T-helper 2 cell treated with Interferon-gamma antibody and Interleukin-4, amounts not matched to agents 100 ng/mL and 5 ng/mL, for 36 hours (primary cell): ENCODE data around the gene FOXI1. TPM values are rescaled to one million over a fixed set of nuclear protein-coding genes. Genes with fewer than 3 reads are reported as not detected.
"Not testable (repeated sequence)": the region's sequence is repeated elsewhere in the genome, so short reads cannot be mapped to it uniquely, and the experiment has no call there.

ENCODE experiments used
- intact Hi-C: fragments of 100-400 bp; cut with micrococcal nuclease; formaldehyde crosslinking; loops from one replicate; pipeline ENCODE4 v1.15.1; 2023
- total RNA-seq: library from RNA; stranded (reverse); gene quantifications from 2 replicates; pipeline ENCODE4 v1.2.3, GENCODE V29; 2022

Gene FOXI1
- total RNA-seq, 1 donor from 2014 or later, result not detected

DNA sequence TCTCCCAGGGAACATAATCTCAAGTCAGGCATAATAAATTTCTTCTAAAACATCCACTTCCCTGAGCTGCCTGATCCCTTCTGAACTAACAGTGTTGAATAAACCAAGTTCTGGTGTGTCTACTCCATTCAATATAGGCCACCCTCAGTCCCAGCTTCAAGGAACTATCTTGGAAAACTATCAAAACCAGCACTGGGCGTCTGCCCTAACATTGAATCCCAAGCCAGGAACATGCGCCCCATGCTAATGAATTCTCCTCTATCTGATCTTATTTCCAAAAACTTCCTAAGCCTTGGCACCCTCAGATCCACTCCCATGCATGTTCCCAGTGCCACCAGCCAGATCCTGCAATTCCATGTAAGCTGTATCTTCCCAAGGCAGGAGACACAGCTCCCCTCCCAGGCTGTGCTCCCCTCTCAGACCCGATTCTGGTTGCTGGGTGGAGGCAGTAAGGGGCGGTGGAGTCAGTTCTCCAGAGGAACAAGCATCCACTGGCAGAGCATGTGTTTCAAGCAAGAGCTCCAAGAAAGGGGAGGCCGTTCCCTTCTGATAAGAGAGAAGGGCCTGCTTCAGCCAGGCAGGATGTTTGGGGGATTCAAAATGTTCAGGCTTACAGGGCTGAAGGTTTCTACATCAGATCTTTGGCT is 13.1 kb upstream of the FOXI1 start:
- intact Hi-C loops, result no loop called here

DNA sequence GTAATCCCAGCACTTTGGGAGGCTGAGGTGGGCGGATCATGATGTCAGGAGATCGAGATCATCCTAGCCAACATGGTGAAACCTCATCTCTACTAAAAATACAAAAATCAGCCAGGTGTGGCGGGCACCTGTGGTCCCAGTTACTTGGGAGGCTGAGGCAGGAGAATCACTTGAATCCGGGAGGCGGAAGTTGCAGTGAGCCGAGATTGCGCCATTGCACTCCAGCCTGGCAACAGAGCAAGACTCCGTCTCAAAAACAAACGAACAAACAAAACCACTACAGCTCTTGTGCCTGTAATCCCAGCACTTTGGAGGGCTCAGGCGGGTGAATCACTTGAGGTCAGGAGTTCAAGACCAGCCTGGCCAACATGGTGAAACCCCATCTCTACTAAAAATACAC is 11.4 kb upstream of the FOXI1 start:
- intact Hi-C loops, result not testable (repeated sequence)

DNA sequence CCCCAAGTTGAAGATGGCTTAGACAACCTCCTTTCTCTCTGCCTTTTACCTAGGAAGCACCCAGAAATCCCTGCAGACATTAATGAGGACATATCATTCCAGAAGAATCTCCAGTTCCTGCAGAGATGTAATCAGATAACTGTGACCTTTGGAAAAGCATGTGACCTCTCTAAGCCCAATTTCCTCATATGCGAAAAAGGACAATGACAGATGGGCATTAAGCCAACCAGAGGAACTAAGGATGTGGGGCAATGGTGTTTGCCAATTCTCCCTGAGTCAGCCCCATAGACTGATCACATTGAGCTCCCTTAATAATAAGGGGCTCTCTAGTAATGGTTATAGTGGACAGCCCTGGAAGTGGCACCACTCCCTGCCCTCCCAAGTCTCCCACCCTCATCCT is 10.1 kb upstream of the FOXI1 start:
- intact Hi-C loops, result no loop called here

DNA sequence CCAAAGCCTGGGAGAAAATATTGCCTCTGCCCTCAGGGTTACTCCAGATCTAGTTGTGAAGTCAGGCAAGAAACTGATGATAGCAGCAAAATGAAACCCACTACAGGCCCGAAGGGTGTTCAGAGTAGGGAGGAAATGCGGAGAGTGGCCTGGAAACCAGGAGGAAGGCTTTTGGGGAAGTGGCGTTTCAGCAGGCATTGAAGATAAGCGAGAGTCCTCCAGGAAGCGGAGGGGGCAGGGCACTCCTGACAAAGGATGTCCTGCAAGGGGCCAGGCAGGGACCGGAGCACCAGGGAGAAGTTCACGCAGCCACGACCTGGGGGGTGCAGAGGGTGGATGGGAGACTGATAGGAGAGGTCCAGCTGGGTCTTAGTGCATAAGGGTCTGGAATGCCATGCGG is 7.8 kb upstream of the FOXI1 start:
- intact Hi-C loops, result no loop called here

DNA sequence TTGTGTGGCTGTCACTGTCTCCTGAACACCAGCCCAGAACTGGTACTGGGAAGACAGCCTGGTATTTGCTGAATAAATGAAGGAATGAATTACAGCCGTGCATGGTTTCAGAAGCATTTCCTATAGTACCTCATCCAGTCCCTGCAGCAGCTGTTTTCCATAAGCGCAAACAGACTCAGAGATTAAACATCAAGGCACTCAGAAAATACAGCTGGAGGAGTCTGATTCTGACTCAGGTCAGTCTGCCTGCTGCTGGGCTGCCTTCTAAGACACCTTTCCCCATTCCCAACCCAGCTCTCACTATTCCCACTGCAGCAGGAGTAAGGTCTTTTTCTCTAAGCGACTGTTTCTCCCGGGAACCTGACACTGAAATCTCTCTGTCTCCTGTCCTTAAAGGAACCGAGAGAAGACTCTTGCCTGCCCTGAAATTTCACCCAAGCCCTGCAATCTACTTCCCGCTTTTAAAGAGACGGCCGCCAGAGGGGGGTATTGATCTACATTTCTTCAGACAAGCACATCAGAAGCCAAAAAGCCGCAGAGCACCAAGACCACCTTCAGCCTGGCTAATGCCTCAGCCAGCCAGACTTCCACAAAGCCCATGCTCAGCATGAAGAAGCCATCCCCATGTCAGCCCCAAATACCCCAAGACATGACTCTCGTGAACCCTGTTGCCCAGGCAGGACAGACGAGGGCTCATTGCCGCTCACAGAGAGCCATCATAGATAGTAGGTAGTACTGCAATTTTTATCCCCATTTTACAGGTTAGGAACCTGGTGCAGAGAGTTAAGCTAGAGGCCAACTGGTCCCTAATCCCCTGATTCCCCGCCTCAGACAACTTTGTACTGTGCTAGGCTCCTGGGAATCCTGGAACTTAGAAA is 5.4 kb upstream of the FOXI1 start:
- intact Hi-C loops, result loop anchor here (1.0 to 5.0 kb wide), 4 partner anchors 84 to 532 kb away; no protein-coding TSS in a partner anchor

DNA sequence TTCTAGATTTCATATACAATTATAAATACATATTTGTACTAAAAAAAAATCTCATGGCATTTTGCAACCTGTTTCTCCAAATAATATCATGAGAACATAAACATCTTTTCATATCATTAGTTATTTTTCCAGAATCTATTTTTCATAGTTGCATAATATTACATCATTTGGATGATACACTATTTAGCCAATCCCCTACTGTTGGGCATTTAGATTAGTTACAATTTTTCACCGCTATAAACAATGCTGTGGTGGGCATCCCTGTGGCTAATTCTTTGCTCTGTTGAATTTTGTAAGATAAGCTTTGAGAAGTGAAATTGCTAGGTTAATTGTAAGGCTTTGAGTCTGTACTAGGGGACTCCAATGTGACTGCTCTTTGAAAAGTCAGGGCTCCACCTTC is 2.2 kb upstream of the FOXI1 start:
- intact Hi-C loops, result loop anchor here (5.0 kb wide), 1 partner anchor 529 kb away; no protein-coding TSS in a partner anchor

DNA sequence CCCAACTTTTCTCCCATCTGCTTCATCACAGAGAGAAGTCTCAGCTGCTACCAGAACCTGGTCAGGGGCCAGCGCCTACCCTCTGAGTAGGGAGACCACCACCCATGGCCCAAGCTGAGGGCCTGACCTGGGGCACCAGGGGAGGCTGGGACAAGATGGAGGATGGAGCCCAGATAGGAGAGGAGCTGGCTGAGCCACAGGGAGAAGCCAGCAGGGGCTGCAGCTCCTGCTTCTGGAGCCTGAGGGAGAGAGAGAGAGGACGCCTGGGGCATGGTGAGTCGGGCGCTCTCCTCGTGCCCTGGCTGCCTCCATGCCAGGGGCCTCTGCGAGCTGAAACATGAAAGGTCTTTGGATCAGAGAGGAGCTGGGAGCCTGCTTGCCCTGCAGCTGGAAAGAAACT is 1.4 kb upstream of the FOXI1 start:
- intact Hi-C loops, result loop anchor here (5.0 kb wide), 1 partner anchor 528 kb away; no protein-coding TSS in a partner anchor

DNA sequence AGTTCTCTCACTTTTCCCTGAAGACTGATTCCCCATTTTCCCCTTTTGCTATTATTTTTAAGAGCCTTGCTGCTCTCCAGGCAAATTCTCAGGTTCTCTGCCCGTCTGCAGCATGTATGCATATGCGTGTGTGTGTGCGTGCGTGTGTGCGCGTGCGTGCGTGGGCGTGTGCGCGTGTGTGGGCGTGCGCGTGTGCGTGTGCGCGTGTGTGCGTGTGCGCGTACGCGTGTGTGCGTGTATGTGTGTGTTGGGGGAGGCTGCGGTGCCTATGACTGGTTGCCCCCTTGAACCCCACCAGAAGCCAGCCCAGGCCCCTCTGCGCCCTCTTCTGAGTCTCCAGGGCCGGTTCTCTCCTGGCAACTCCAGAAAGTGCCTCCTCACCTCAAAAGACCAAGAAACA is 987 bp upstream of the FOXI1 start:
- intact Hi-C loops, result loop anchor here (5.0 kb wide), 1 partner anchor 528 kb away; no protein-coding TSS in a partner anchor

DNA sequence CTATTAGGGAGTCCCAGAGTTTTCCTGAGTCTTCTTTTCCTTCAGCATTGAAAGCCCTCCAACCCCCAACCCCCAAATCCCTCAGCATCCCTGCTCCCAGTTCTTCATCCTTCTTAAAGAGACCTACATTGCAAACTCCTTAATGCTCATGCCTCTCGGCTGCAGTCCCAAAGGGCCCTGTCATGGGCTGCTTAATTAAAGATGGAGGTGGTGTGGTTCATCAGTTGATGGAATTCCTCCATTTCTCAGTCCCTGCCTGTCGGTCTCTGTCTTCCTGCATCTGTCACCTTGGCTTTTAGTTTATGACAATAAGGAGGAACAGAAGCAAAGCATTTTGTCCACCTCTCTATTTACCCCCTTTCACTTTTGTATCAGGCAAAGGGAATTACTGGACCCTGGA is 2.0 kb downstream of the FOXI1 start:
- intact Hi-C loops, result no loop called here

DNA sequence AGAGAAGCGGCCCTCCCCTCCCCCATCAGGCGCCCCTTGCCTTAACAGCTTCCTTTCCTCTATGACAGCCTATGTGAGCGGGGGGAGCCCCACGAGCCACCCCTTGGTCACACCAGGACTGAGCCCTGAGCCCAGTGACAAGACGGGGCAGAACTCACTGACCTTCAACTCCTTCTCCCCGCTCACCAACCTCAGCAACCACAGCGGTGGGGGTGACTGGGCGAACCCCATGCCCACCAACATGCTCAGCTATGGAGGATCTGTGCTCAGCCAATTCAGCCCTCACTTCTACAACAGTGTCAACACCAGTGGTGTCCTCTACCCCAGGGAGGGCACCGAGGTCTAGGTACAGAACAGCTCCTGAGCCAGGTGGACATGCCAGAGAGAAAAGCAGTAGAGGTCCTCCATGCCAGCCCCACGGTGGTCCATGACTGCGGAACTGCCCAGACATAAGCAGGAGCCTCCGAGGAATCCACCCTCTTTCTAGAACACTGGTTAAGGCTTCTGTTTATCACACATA is 2.6 kb downstream of the FOXI1 start:
- intact Hi-C loops, result no loop called here

DNA sequence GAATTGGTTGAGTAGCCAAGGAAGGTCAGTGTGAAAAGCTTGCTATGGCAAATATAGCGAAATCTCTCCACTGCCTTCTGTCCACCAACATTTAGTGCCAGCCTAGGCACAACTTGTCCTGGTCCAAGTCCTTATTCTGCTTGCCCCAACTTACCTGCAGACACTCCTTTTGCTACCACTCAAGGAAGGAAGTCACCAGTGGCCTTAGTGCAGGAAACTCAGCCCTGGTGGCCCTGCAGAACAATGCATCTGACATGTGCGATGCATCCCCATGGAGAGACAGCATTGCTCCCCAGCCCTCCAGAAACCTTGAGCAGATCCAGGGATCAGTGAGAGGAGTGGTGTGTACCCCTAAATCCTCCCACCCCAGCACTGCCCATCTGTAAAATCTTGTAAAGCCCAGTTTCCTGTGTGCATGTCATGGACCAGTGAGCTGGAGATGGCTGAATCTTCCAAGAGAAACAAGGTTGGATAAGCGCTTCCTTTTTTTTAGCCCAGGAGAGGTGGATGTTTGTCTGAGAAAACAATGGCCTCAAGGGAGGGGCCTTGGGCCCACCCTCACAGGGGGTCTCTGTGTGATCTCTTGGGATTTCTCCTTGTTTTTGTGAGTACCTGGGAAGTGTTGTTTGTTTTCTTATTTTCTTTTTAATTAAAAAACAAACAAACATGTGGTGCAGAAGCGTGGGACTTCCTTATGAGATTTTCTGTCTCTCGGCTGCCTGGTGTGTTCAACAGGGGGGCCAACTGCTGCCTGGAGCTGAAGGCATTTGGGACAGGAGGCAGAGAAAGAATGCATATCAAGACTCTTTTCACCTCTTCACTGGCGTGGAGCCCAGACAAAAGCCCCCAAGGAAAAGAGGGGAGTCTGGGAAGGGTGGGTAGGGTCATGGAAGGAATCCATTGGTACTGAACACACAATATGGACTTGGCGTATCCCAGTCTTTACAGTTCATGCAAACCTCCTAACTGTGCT is 3.6 kb downstream of the FOXI1 start:
- intact Hi-C loops, result no loop called here

DNA sequence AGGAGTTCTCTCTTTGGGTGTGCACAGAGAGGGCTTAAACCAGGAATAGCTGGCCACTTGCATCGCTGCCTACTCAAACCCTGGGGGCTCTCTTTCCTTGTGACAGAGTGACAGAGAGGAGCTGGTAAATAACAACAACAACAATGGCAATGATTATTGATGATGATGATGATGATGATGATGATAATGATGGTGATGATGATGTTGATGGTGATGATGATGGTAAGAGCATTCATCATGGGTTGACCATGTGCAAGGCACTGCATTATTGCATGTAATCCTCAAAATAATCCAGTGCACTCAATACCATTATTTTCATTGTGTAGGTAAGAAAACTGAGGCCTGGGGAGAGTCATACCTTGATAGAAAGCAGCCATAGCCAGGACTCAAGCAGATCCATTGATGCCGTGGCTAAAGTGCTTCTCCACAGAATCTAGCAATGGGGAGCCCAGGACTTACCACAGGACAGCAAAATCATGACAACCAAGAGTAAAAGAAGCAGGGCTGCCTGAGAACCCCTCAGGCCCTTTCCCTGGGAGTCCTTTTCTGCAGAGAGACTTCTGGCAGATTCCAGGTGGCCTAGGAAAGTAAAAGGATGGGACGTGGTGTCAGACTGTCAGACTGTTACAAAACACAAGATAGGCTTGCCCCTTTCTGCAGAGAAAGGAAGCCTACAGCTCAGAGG is 4.8 kb downstream of the FOXI1 start:
- intact Hi-C loops, result no loop called here

DNA sequence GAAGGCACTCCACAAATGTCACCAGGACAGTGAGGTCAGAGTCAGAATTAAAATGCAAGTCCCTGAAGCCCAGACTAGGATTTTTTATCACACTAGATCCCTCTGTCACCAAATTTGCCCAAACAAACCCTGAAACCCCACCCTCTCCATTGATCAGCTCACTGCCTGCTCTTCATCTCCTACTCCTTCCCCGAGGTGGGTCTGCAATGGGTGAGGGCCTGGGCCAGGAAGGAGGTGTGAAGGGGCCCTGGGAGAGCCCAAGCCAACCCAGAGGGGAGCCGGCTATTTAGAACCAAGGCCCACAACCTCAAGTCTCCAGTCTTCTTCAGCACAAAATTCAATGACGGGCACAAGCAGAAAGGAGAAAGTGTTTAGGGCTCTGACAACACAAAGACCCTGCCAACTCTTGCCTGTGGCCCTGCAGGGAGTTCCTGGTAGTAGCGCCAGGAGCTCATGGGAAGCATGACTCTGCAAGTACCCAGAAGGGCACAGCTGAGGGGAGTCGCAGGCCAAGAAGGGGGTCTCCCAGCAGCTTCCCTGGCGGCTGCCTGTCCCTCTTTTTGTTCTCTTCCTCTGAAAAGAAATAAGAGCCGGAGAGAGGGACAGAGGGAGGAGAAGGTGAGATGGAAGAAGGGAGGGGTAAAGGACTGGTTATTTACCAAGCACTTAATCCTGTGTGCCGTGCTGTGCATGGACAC is 5.5 kb downstream of the FOXI1 start:
- intact Hi-C loops, result no loop called here

DNA sequence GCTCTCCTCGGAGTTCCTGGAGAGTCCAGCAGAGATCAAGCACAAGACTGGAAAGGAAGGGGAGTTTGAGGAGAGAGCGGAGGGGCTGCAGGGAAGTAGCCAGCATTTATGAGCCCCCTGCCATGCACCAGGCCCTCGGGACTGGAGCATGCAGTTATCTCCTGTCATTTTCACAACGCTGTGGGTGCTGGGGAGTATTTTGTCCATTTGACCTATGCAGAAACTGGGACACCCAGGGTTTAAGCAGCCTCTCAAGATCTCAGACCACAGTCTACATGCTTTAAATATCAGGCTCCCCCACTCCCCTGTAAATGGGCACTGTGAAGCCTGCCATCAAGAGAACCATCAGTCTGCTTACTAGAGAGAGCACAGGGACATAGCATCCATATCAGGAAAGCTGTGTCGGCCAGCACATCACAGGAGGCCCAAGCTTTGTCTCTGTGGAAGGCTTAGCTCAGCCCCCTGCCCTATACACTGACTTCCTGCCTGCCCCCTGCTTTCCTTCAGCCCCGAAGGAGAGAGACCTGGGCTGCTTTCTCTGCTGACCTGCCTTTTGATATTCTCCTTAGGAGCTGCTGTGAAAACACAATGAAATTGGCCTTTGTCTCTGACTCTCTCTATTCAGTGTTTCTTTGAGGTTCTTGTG is 7.3 kb downstream of the FOXI1 start:
- intact Hi-C loops, result no loop called here

DNA sequence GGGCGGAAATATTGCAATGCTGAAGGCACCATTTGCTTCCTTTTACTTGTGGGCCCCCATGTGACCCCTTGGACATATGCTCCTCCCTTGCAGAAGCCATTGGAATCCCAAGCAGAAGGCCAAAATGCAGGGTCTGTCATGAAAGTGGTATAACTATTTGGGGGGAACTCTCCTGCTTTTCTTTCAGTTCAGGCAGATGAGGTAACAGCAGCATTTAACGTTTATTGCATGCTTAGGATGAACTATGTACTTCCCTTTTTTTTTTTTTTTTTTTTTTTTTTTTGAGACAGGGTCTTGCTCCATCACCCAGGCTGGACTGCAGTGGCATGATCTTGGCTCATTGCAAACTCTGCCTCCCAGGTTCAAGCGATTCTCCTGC is 7.8 kb downstream of the FOXI1 start:
- intact Hi-C loops, result no loop called here

DNA sequence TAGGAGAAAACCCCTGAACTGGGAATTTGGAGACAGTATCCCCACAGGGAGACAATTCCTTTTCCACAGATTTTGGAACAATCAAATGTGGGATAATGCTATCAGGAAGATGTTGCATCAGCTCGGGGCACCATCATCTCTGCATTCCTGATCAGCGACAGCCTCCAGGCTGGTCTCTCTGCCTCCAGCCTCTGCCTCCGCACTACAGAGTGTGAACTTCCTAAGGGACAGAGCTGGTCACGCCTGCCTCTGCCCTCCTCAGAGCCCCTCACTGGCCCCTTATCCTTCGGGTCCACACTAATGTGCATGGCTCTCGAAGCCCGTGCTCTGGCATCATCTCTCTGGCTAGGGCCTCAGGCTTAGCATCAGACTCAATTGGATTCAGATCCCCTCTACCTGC is 8.6 kb downstream of the FOXI1 start:
- intact Hi-C loops, result no loop called here

DNA sequence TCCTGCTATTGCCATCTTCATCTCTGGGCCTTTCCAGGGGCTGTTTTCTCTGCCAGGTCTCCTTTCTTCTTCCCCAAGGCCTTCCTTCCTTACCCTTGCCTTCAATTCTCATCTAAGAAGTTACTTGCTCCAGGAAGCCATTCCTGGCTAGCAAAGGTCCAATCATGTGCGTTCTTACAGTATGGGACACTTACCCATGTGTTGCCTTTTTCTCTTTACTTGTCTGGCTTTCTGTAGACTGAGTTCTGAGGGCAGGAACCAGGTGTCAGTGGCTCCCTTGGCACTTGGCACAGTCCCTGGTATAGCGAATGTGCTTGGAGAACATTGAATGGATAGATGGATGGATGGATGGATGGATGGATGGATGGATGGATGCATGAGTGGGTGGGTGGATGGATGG is 10.2 kb downstream of the FOXI1 start:
- intact Hi-C loops, result no loop called here

DNA sequence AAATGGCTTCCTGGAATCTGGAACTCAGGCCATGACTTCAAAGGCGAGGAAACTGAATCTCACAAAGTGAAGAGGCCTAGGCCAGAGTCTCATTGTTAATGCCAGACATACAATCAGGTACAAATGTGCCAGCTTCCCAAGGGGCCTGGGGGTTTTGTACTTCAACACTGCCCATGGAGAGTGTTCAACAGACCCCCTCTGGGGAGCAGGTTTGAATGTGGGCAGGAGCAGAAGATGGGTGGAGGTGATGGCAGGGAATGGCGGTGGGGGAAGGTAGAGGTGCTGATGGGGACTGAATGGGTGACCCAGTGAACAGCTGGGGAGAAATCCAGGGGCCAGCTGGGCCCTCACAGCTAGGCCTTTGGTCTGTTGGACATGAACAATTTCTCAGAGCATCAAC is 12.0 kb downstream of the FOXI1 start:
- intact Hi-C loops, result no loop called here

DNA sequence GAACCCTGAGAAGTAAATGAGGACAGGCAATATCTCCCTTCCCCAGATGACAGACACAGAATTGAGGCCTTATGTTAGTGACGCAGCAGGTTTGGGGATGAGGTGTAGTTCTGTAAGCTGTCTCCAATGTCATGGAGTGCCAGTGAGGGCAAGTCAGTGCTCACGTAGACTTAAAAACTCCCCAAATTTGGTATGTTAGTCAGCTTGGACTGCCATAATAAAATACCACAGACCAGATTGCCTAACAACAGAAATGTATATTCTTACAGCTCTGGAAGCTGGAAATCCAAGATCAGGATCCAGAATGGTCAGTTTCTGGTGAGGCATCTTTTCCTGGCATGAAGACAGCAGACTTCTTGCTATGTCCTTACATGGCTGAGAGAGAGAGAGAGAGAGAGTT is 14.9 kb downstream of the FOXI1 start:
- intact Hi-C loops, result no loop called here

DNA sequence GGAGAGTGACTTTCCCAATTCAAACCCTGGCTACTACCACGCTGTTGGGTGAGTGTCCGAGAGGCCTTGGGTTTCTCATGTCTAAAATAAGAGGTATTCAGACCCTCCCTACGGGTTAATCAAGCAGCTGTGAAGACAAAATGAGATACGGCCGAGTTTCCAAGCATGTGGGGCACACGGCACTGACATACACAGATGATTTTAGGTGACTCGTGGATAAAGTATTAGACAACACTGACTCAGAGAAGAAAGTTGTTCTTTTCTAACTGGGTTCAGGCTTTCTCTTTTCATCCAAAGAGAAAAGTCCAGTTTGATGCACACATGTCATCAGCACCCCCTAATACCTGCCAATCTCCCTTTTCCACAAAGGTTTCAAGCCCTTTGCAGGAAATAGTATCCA is 15.6 kb downstream of the FOXI1 start:
- intact Hi-C loops, result no loop called here
